Head of caudate nucleus (tissue), 42 donors: Measurements from ENCODE around the gene TXNIP.
A peak's percentile ranks its signal among the peaks of the same experiment; 100 is the strongest.

Experiments used
- DNase-seq, 42 donors: peaks; one replicate each; pipeline versions ENCODE4 v3.0.0 to v3.0.0-alpha.2; 2020 to 2021; ENCODE audit warnings: mixed read lengths in 7 of 42
- intact Hi-C: fragments of 100-400 bp; cut with DNase I; formaldehyde crosslinking; loops from one replicate; pipeline ENCODE4 v1.15.0; 2022

TXNIP gene

DNA sequence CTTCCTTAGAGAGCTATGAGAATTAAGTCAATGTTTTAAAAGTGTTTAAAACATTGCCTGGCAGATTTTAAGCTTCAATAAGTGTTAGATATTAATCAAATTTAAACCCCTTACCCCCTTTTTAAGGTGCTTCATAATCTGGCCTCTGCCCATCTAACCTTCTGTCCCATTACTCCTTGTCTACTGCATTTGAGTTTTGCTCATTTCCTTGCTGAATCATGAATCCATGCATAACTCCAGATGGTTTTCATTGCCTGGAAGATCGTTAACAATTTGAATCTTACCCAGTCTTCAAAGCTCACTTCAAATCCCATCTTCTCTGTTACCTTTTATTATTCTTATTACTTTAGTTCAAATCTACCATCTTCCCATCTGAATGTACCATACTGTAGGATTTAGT lies 20.5 kb upstream of the TXNIP start:
- intact Hi-C loops, result loop anchor here (10.0 kb wide), 1 partner anchor 122 kb away; no protein-coding TSS in a partner anchor

DNA sequence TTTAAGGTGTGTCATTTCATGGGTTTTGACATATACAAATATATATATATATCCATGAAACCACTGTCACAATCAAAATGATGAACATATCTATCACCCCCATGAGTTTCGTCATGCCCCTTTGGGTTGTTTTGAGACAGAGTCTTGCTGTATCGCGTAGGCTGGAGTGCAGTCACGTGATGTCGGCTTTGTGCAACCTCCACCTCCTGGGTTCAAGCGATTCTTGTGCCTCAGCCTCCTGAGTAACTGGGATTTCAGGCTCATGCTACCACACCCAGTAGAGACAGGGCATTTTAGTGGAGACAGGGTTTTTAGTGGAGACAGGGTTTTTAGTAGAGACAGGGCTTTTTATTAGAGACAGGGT lies 17.2 kb upstream of the TXNIP start:
- DNase-seq, result no peak
- intact Hi-C loops, result loop anchor here (2.0 to 10.0 kb wide), 2 partner anchors 37 to 119 kb away; no protein-coding TSS in a partner anchor

More for the DNA sequence above, 20.5 kb upstream of the TXNIP start:
- no peak for DNase-seq

- peak in 22 of 42 donors; percentile 35 to 79 (median 58) for DNase-seq
- intact Hi-C loops, result loop anchor here (2.0 to 10.0 kb wide), 2 partner anchors 36 to 118 kb away; no protein-coding TSS in a partner anchor
Observed at GRCh38 chr1:146012703-146013558, 16.6 kb upstream of the TXNIP start.

- no peak for DNase-seq
- intact Hi-C loops, result loop anchor here (10.0 kb wide), 1 partner anchor 115 kb away; no protein-coding TSS in a partner anchor
Observed at GRCh38 chr1:146010126-146010738, 13.9 kb upstream of the TXNIP start.

DNA sequence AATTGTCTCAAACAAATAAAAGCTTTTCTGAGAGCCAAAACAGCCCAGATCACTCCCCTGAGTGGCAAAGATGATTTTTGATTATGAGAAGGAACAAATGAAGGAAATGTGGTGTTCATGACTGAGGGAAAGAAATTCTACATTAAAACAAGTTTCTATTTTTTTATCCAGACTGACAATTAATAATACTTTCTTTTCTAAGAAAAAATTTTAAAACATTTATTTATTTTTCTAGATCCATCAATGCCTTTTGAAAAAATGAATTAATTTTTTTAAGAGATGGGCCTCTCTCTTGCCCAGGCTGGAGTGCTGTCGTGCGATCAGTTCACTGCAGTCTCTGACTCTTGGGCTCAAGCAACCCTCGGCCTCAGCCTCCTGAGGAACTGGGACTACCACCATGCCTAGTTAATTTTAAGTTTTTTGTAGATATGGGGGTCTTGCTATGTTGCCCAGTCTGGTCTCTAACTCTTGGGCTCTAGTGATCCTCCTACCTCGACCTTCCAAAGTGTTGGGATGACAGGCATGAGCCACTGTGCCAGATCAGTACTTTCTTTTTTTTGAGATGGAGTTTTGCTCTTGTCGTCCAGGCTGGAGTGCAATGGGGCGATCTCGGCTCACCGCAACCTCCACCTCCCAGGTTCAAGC lies 11.2 kb upstream of the TXNIP start:
- intact Hi-C loops, result no loop called here
- no peak for DNase-seq

- intact Hi-C loops, result no loop called here
- DNase-seq, result no peak
Observed at GRCh38 chr1:146001709-146002108, 5.3 kb upstream of the TXNIP start.

GRCh38 chr1:145999321-146000024 lies 3.1 kb upstream of the TXNIP start:
- DNase-seq, result no peak
- intact Hi-C loops, result loop anchor here (5.0 kb wide), 1 partner anchor 37 kb away; the partner anchor contains the start of genes ANKRD34A and POLR3GL

DNA sequence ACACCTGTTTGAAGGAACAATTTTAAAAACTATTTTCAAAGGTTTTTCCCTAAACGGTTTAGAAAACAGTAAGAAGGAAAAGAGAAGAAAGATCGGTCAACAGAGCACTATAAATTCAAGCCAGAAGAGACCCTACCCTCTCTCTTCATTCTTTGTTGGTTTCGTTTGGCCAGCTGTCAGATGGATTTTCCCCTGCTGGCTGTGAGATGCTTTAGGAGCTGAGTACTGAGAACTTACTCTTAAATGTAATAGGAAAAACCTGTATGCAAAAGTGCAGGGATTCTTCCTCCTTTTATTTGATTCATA lies 1.3 kb upstream of the TXNIP start:
- peak in 1 of 42 donors; percentile 48 for DNase-seq
- intact Hi-C loops, result loop anchor here (5.0 kb wide), 1 partner anchor 35 kb away; the partner anchor contains the start of genes ANKRD34A and POLR3GL

- peak in 14 of 42 donors; percentile 14 to 60 (median 34) for DNase-seq
- intact Hi-C loops, result loop anchor here (5.0 kb wide), 1 partner anchor 35 kb away; the partner anchor contains the start of genes ANKRD34A and POLR3GL
Observed at GRCh38 chr1:145997016-145997717, 788 bp upstream of the TXNIP start.

GRCh38 chr1:145995964-145996432 lies 381 bp downstream of the TXNIP start:
- intact Hi-C loops, result loop anchor here (5.0 kb wide), 1 partner anchor 34 kb away; the partner anchor contains the start of genes ANKRD34A and POLR3GL
- peak in 14 of 42 donors; percentile 11 to 57 (median 32) for DNase-seq

- intact Hi-C loops, result loop anchor here (5.0 kb wide), 1 partner anchor 33 kb away; the partner anchor contains the start of genes ANKRD34A and POLR3GL
- no peak for DNase-seq
Observed at GRCh38 chr1:145995148-145995881, 1.1 kb downstream of the TXNIP start.

DNA sequence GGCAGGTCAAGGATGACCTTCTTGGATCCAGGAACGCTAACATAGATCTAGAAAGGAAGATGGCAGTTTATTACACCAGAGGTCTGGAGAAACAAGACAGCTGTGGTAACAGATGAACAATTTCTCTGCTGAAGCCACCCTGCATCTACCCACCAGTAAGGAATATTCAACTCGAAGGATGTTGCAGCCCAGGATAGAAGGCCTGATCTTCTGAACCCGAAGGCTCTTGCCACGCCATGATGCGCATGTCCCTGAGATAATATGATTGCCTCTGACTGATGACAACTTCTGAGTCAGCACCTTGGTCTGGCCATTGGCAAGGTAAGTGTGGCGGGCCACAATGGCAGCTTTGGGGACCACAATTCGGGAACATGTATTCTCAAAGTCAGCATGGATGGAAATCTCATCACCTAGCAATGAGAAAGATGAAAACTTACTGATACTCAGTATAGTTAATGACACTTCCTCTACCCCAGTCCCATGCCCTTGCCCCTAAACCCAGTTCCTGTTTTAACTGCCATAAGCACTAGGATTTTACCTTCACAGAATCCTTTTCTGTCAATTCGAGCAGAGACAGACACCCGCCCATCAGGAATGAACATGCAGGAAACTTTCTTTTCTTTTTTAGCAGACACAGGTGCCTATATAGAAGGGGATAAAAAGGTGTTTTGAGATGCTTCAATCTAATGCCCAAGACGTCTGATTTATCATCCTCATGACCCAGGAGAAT lies 1.8 kb downstream of the TXNIP start:
- no peak for DNase-seq
- intact Hi-C loops, result loop anchor here (5.0 kb wide), 1 partner anchor 32 kb away; the partner anchor contains the start of genes ANKRD34A and POLR3GL

DNA sequence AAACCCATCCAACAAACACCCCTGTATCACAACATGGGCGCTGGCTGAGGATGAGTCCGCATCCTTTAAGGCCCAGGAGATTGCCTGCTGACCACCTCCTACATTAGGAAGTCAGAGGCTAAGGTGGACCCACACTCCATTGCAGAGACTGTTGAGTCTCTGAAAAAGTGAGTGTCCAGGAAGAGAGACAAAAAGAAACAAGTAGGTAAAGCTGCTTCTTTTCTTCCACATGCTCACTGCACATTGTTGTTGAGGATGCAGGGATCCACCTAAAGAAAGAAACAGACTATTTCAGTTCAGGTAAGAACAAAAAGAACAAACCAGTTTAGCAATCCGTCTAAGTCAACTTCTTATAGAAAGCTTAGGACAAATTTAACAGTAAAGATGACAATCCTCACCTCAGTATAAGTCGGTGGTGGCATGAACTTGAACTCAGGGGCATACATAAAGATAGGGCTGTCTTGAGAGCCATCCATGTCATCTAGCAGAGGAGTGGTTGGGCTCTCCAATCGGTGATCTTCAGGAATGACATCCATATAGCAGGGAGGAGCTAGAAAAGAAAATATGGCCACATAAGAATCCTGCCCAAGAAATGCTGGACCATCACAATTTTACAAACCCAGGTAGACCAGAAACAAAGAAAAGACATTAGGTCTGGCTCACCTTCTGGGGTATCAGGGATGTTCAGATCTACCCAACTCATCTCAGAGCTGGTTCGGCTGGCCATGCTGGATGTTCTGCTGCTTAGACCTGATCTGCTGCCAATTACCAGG lies 2.6 kb downstream of the TXNIP start:
- no peak for DNase-seq
- intact Hi-C loops, result no loop called here

- DNase-seq, result no peak
- intact Hi-C loops, result no loop called here
Observed at GRCh38 chr1:145992958-145993617, 3.3 kb downstream of the TXNIP start.

- intact Hi-C loops, result no loop called here
- no peak for DNase-seq
Observed at GRCh38 chr1:145992502-145992936, 3.9 kb downstream of the TXNIP start.
